DMS79 (cell line): Measurements from ENCODE around the gene GPR39.

Source experiments
- DNase-seq: peaks from one replicate; lab custom pipeline; 2025; lab: John Stamatoyannopoulos, UW

Gene GPR39

GRCh38 chr2:132446444-132446843, 29.8 kb downstream of the GPR39 start:
- no peak for DNase-seq

- DNase-seq = no peak
Observed at GRCh38 chr2:132448331-132448730, 31.7 kb downstream of the GPR39 start.

- DNase-seq = no peak
Observed at GRCh38 chr2:132448771-132449170, 32.2 kb downstream of the GPR39 start.

- no peak for DNase-seq
Observed at GRCh38 chr2:132449868-132450267, 33.3 kb downstream of the GPR39 start.

GRCh38 chr2:132460781-132461180, 44.2 kb downstream of the GPR39 start:
- no peak for DNase-seq

- DNase-seq = no peak
Observed at GRCh38 chr2:132462236-132462635, 45.6 kb downstream of the GPR39 start.

GRCh38 chr2:132463719-132464118, 47.1 kb downstream of the GPR39 start:
- no peak for DNase-seq

GRCh38 chr2:132465917-132466316, 49.3 kb downstream of the GPR39 start:
- no peak for DNase-seq

GRCh38 chr2:132466428-132467028, 49.9 kb downstream of the GPR39 start:
- DNase-seq = no peak

GRCh38 chr2:132468821-132469675, 52.4 kb downstream of the GPR39 start:
- no peak for DNase-seq

- DNase-seq = no peak
Observed at GRCh38 chr2:132470746-132471145, 54.1 kb downstream of the GPR39 start.

- no peak for DNase-seq
Observed at GRCh38 chr2:132473174-132473883, 56.7 kb downstream of the GPR39 start.

- no peak for DNase-seq
Observed at GRCh38 chr2:132475615-132476014, 59.0 kb downstream of the GPR39 start.

GRCh38 chr2:132477436-132477835, 60.8 kb downstream of the GPR39 start:
- no peak for DNase-seq

- DNase-seq = peak; percentile 9
Observed at GRCh38 chr2:132477962-132478361, 61.4 kb downstream of the GPR39 start.

GRCh38 chr2:132478461-132479105, 62.0 kb downstream of the GPR39 start:
- no peak for DNase-seq

- DNase-seq = peak; percentile 25
Observed at GRCh38 chr2:132479155-132479554, 62.5 kb downstream of the GPR39 start.

GRCh38 chr2:132482821-132483220, 66.2 kb downstream of the GPR39 start:
- no peak for DNase-seq

- no peak for DNase-seq
Observed at GRCh38 chr2:132484144-132484543, 67.5 kb downstream of the GPR39 start.

GRCh38 chr2:132488491-132488890, 71.9 kb downstream of the GPR39 start:
- no peak for DNase-seq

GRCh38 chr2:132489150-132489549, 72.5 kb downstream of the GPR39 start:
- DNase-seq = no peak

- no peak for DNase-seq
Observed at GRCh38 chr2:132495881-132496280, 79.3 kb downstream of the GPR39 start.
